Stimulated activated CD4-positive, alpha-beta T cell treated with anti-CD3 and anti-CD28 coated beads, Interleukin-4, amount 100 ng/mL, for 1 hour (primary cell): Measurements from ENCODE around the gene RABEP2.
"Not testable (repeated sequence)": the region's sequence is repeated elsewhere in the genome, so short reads cannot be mapped to it uniquely, and the experiment has no call there.

Source experiments
- DNase-seq: peaks from one replicate; pipeline ENCODE4 v3.0.0-alpha.2; 2020

Gene RABEP2

DNA sequence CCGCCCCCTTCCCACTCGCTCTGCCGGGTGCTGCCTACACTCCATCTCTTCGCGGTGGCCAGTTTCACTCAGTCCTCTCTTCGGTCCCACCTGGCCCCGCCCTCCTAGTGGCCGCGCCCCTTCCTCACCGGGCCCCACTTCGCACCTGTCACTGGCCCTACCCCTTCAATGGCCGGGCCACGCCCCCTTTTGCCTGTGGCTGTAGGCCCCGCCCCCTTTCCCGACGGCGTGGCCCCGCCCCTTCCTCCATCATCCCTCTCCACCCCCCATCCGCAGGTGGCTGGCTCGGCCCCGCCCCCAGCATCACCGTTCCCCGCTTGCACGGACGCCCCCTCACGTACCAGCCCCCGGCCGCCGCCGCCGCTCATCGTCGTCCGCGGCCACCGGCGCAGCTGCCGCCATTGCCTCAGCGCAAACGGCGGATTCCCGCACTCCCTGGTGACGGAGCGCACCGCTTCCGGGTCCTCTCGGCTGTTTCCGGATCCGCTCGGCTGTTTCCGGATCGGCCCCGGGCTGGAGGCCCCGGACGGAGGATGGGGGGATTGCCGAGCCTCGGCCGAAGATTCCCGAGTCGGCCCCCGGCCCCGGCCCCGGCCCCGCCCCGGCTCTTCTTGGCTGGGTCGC is at the start of gene RABEP2:
RABEP2 (minus strand) TSS at position 477 of the 624 bp plus-strand sequence; CDS start at position 402, 75 bp downstream.
- peak; percentile 98 for DNase-seq

DNA sequence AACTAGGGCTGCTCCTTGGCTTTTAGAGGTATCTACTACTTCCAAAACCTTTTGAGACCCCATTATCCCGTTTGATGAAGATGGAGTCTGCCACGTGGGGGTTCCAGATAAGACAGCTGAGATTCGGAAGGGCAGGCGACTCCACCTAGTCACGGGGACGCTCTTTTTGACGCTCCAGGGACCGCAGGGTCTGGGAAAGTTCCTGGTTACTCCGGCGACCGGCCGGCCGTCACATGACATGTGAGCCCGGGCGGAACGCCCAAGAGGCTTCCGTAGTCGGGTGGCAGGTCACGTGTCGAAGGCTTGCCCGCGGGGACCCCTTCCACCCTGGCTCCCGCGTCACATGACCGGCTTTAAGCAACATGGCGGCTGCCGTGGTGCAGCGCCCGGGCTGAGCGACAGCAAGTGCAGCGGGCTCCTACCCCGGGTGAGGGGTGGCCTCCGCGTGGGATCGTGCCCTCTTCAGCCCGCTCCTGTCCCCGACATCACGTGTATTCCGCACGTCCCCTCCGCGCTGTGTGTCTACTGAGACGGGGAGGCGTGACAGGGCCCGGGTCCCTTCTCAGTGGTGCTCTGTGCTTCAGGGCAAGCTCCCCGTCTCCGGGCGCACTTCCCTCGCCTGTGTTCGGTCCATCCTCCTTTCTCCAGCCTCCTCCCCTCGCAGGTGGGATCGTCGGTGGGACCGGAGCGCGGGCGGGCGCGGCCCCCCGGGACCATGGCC is 49.6 kb upstream of the RABEP2 start, which contains the start of gene SPNS1:
SPNS1 (plus strand) TSS at position 342 of the 721 bp plus-strand sequence; CDS start at position 716, 374 bp downstream.
- DNase-seq = peak; percentile 91

DNA sequence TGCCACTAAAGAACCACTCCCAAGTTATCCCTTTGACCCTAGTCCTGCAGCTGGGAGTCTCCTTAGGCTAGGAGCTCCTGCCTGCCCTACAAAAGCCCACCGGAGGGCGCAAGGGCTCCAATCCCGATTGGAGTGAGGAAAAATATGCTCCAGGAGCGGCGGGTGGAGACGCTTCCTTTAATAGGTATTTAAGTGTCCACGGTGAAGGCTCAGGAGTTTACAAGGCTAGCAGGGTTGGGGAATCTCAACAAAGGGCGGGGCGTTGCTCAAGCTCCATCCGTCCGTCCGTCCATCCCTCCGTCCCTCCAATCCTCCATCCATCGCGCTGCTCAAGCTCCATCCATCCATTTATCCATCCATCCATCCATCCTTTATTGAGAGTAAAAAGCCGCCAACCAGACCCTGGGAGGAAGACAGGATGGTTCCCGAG is 49.0 kb upstream of the RABEP2 start:
- peak; percentile 45 for DNase-seq

DNA sequence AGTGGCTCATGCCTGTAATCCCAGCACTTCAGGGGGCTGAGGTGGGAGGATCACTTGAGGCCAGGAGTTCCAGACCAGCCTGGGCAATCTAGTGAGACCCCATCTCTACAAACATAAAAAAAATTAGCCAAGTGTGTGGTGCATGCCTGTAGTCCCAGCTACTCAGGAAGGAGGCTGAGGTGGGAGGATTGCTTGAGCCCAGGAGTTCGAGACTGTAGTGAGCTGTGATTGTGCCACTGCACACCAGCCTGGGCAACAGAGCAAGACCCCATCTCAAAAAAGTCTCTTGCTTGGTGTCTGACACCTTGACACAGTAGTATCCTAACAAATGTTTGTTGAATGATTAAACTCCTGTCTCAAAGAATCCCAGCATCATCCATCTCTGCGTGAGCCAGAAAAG is 44.7 kb upstream of the RABEP2 start:
- DNase-seq = not testable (repeated sequence)

- no peak for DNase-seq
Measured at GRCh38 chr16:28967156-28967555, 42.1 kb upstream of the RABEP2 start.

GRCh38 chr16:28964496-28964895 is 39.5 kb upstream of the RABEP2 start:
- no peak for DNase-seq

GRCh38 chr16:28964072-28964471 is 39.0 kb upstream of the RABEP2 start:
- DNase-seq = no peak

GRCh38 chr16:28958836-28959235 is 33.8 kb upstream of the RABEP2 start:
- DNase-seq = no peak

DNA sequence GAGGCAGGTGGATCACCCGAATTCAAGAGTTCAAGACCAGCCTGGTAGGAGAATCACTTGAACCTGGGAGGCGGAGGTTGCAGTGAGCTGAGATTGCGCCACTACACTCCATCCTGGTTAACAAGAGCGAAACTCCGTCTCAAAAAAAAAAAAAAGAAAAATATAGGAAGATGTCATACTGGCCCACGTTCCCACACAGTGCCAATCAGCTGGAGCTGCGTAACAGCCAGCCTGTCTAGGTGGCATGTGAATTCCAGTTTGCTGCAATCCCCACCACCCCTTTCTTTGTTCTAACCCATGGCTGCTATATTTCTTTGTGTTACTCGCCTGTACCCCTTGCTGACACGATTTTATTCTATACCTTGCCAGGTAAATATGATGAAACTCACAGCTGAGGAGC is 33.2 kb upstream of the RABEP2 start:
- no peak for DNase-seq

- peak; percentile 31 for DNase-seq
Measured at GRCh38 chr16:28951410-28951943, 26.4 kb upstream of the RABEP2 start.

DNA sequence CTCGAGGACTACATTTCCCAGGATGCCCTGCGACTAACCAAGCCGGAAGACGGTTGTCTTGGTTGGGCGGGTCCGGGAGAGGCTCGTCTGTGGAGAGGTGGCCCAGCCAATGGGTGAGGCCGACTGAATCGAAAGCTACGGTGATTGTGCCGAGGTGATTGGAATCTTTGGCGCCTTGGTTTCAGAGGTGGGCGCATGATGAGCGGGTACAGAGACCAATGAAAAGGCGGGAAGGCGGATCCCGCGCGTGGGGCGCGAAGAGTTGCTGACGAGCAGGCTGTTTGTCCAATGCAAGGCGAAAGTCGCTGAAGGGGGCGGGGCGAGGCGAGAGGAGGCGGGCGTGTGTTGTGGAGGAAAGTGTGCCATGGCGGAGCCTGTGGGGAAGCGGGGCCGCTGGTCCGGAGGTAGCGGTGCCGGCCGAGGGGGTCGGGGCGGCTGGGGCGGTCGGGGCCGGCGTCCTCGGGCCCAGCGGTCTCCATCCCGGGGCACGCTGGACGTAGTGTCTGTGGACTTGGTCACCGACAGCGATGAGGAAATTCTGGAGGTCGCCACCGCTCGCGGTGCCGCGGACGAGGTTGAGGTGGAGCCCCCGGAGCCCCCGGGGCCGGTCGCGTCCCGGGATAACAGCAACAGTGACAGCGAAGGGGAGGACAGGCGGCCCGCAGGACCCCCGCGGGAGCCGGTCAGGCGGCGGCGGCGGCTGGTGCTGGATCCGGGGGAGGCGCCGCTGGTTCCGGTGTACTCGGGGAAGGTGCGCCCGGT is 25.8 kb upstream of the RABEP2 start, which contains the start of gene NFATC2IP:
NFATC2IP (plus strand) TSS at position 290 of the 762 bp plus-strand sequence; CDS start at position 365, 75 bp downstream.
- peak; percentile 100 for DNase-seq

DNA sequence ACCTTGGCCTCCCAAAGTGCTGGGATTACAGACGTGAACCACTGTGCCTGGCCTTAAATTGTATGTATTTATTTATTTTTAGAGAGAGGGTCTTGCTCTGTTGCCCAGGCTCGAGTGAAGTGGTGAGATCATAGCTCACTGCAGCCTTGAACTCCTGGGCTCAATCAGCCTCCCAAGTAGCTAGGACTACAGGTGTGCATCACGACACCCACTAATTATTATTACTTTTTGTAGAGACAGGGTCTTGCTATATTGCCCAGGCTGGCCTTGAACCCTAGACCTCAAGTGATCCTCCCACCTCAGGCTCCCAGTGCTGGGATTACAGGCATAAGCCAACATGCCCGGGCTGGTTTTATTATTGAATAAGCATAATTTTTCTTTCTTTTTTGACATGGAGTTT is 21.6 kb upstream of the RABEP2 start:
- no peak for DNase-seq

DNA sequence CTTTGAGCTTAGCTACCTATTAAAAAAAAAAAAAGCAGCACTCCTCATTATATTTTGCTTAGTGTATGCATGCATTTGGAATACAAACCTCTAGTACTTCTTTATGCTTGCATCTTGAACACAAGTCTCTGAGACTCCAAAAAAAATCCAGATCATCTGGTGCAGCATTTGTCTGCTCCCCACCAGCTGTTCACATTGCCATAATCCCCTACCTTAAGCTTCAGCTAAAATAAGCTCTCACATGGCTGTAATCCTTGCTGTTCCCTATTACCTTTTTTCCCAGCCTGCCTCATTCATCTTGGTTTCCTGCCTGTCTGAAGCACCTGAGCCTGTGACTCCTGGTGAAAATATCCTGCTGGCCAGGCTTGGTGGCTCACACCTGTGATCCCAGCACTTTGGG is 18.2 kb upstream of the RABEP2 start:
- DNase-seq = no peak

DNA sequence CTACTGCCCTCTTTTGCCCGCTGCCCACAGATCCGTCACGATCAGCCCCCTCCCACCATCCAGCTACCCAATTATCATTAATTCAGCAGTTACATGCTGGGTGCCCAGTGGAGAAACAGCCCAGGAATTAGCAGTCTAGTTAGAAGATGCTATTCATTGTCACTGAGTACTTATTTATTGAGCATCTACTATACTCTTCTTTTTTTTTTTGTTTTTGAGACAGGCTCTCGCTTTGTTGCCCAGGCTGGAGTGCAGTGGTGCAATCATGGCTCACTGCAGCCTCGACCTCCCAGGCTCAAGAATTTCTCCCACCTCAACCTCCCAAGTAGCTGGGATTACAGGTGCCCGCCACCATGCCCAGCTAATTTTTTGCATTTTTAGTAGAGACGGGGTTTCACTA is 14.8 kb upstream of the RABEP2 start:
- DNase-seq = not testable (repeated sequence)

DNA sequence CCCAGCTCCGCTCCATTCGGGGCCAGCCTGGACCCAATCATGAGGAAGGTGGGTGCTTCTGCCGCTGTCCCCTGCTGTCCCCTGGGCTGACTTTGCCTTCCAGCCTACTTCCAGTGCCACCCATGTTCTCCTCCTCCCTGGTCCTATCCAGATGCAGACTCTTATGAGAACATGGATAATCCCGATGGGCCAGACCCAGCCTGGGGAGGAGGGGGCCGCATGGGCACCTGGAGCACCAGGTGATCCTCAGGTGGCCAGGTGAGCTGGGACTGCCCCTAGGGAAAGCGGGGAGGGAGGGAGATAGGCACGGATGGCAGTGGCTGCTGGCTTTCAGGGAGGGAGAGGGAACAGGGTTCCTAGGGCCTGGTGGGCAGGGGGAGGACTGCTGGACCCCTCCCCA is 13.7 kb upstream of the RABEP2 start:
- no peak for DNase-seq

DNA sequence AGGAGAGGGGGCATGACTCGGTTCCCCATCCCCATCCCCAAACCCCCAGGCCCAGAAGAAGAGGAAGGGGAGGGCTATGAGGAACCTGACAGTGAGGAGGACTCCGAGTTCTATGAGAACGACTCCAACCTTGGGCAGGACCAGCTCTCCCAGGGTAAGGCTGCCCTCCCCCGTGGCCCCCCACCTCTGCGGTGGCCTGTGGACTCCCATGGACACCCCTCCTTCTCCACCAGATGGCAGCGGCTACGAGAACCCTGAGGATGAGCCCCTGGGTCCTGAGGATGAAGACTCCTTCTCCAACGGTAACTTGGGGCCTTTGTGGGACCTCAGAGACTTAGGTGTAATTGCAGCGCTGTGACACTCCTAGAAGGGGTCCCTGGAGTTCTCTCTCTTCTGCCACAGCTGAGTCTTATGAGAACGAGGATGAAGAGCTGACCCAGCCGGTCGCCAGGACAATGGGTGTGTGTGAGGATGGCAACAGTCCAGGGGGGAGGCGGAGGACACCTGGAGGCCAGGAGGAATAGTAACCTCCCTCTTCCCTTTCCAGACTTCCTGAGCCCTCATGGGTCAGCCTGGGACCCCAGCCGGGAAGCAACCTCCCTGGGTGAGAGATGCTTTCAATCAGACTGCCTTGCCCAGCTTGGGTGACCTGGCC is 12.3 kb upstream of the RABEP2 start:
- DNase-seq = no peak

DNA sequence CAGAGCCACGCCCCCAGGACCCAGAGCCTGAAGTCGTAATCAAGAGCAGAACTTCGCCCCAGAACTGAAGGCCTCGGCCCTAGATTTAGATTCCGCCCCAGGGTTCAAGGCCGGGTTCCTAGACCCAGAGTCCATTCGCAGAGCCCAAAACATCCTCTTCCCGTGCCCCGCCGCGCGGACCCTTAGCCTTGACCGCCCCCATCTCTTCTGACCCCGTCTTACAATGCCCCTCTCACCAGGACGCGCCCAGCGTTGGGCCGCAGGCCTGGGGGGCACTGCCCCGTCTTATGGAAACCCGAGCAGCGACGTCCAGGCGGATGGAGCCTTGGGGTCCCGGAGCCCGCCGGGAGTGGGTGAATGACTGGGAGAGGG is 11.7 kb upstream of the RABEP2 start:
- no peak for DNase-seq

GRCh38 chr16:28935924-28936783 is 11.1 kb upstream of the RABEP2 start:
- peak; percentile 83 for DNase-seq

- no peak for DNase-seq
Measured at GRCh38 chr16:28935346-28935745, 10.3 kb upstream of the RABEP2 start.

GRCh38 chr16:28933171-28933570 is 8.1 kb upstream of the RABEP2 start:
- no peak for DNase-seq

GRCh38 chr16:28932339-28933141 is 7.5 kb upstream of the RABEP2 start:
- DNase-seq = no peak
